ENCODE measurements around the gene GATAD1.

GATAD1 gene

DNA sequence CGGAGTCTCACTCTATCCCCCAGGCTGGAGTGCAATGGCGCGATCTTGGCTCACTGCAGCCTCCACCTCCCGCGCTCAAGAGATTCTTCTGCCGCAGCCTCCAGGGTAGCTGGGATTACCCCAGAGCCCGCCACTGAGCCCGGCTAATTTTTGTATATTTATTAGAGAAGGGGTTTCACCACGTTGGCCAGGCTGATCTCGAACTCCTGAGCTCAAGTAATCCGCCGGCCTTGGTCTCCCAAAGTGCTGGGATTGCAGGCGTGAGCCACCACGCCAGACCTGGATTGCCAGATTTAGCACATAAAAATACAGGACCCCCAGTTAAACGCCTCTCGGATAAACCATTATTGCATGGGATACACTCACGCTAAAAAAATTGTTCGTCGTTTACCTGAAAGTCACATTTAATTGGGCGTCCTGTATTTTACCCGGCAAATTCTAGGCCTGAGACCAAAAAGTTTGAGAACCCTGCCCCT is 375 bp upstream of the GATAD1 start:
- no peak for TF ChIP-seq CTCF (IDR thresholded peaks at IDR 0.05; ENCODE audit: extremely low read depth, missing control alignments)
- no peak for DNase-seq (ENCODE audit: low spot score)

GRCh38 chr7:92448205-92448747 is 994 bp downstream of the GATAD1 start:
- peak; percentile 56 for DNase-seq (ENCODE audit: low spot score)
- TF ChIP-seq CTCF (IDR thresholded peaks at IDR 0.05; ENCODE audit: extremely low read depth, missing control alignments), result no peak

DNA sequence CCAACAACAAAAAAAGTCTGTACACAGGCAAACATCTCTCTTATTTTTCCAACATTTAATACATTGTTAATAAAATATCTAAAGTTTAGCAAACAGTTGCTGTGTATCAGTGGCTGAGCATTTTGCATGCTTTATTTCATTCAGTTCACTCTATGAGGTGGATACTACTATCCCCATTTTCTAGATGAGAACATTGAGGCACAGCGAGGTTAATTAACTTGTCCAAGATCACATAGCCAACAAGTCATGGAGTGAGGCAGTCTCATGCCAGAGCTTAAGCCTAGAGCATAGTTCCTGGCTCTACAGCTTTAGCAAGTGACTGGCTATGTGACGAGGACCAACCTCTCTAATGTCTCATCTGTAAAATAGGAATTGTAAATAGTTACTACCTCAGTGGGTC is 4.4 kb downstream of the GATAD1 start:
- no peak for DNase-seq (ENCODE audit: low spot score)
- no peak for TF ChIP-seq CTCF (IDR thresholded peaks at IDR 0.05; ENCODE audit: extremely low read depth, missing control alignments)

DNA sequence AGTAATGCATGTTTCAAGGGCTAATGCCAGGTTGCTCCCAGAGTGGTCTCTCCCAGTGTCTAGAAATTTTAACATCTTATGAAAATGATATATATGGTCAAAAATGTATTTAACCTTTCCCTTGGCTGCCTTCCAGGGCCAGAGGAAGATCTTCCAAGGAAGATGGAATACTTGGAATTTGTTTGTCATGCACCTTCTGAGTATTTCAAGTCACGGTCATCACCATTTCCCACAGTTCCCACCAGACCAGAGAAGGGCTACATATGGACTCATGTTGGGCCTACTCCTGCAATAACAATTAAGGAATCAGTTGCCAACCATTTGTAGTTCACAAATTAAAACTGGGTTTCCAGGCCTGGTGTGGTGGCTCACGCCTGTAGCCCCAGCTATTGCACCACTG is 9.0 kb downstream of the GATAD1 start:
- no peak for TF ChIP-seq CTCF (IDR thresholded peaks at IDR 0.05; ENCODE audit: extremely low read depth, missing control alignments)

DNA sequence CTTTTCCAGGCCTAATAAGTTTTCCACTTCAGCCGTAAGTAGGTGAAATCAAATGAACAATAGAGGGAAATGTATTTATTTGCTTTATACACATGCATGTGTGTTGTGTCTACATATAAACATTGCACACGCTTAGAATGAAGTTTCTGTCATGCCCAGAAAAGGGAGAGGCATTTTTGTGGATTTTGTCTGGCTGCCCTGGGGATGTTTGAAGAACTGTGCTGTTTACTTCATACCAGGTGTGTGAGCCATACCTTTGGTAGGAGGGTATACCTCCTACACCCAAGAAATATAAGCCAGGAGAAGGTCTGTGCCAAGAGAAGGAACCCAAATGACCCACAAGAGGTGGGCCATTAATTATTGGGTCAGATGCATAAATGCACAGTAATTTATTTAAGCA is 12.8 kb downstream of the GATAD1 start:
- DNase-seq (ENCODE audit: low spot score), result no peak
- TF ChIP-seq CTCF (IDR thresholded peaks at IDR 0.05; ENCODE audit: extremely low read depth, missing control alignments), result no peak

More for the DNA sequence above, 9.0 kb downstream of the GATAD1 start:
- DNase-seq (ENCODE audit: low spot score), result no peak

- TF ChIP-seq CTCF (IDR thresholded peaks at IDR 0.05; ENCODE audit: extremely low read depth, missing control alignments), result no peak
- no peak for DNase-seq (ENCODE audit: low spot score)
These were observed 13.2 kb downstream of the GATAD1 start for GRCh38 chr7:92460510-92460909.

- peak; percentile 54 for DNase-seq (ENCODE audit: low spot score)
- peak; percentile 55 for TF ChIP-seq CTCF (IDR thresholded peaks at IDR 0.05; ENCODE audit: extremely low read depth, missing control alignments)
These were observed 14.0 kb downstream of the GATAD1 start for GRCh38 chr7:92461027-92462003.
